Ishikawa (cell line): Measurements from ENCODE around the gene RAP1GAP2.
A peak's percentile ranks its signal among the peaks of the same experiment; 100 is the strongest.

Experiments used
- CEBPB ChIP-seq: IDR thresholded peaks from 2 replicates; pipeline ENCODE4 v1.6.1; 2012
- CREB1 ChIP-seq: IDR thresholded peaks from 2 replicates; pipeline ENCODE4 v1.6.1; 2012; ENCODE audit warnings: low read depth
- EGR1 ChIP-seq: IDR thresholded peaks from 2 replicates; pipeline ENCODE4 v1.6.1; 2012
- EP300 ChIP-seq: IDR thresholded peaks from 2 replicates; pipeline ENCODE4 v1.6.1; 2012; ENCODE audit warnings: borderline replicate concordance
- FOXM1 ChIP-seq: IDR thresholded peaks from 2 replicates; pipeline ENCODE4 v1.6.1; 2012; ENCODE audit warnings: low read depth, borderline replicate concordance
- NFIC ChIP-seq: IDR thresholded peaks from 2 replicates; pipeline ENCODE4 v1.6.1; 2012
- RAD21 ChIP-seq: IDR thresholded peaks from 2 replicates; pipeline ENCODE4 v1.6.1; 2012; ENCODE audit warnings: low read depth
- TAF1 ChIP-seq: IDR thresholded peaks from 2 replicates; pipeline ENCODE4 v1.6.1; 2012; ENCODE audit warnings: low read depth, mild to moderate bottlenecking
- TCF12 ChIP-seq: IDR thresholded peaks from 2 replicates; pipeline ENCODE4 v1.6.1; 2012; ENCODE audit warnings: low read depth
- TEAD4 ChIP-seq: IDR thresholded peaks from 2 replicates; pipeline ENCODE4 v1.6.1; 2012
- YY1 ChIP-seq: IDR thresholded peaks from 2 replicates; pipeline ENCODE4 v1.6.1; 2012; ENCODE audit warnings: low read depth
- ZBTB7A ChIP-seq: IDR thresholded peaks from 2 replicates; pipeline ENCODE4 v1.6.1; 2012; ENCODE audit warnings: low read depth
- TF ChIP-seq, protein P1 (sequence below): IDR thresholded peaks from 2 replicates; pipeline ENCODE4 v1.6.1; 2012
- TF ChIP-seq, protein P2 (sequence below): IDR thresholded peaks from 2 replicates; pipeline ENCODE4 v1.6.1; 2012; ENCODE audit warnings: low read depth, mild to moderate bottlenecking
- TF ChIP-seq, protein P3 (sequence below): IDR thresholded peaks from 2 replicates; pipeline ENCODE4 v1.6.1; 2012

The RAP1GAP2 gene

DNA sequence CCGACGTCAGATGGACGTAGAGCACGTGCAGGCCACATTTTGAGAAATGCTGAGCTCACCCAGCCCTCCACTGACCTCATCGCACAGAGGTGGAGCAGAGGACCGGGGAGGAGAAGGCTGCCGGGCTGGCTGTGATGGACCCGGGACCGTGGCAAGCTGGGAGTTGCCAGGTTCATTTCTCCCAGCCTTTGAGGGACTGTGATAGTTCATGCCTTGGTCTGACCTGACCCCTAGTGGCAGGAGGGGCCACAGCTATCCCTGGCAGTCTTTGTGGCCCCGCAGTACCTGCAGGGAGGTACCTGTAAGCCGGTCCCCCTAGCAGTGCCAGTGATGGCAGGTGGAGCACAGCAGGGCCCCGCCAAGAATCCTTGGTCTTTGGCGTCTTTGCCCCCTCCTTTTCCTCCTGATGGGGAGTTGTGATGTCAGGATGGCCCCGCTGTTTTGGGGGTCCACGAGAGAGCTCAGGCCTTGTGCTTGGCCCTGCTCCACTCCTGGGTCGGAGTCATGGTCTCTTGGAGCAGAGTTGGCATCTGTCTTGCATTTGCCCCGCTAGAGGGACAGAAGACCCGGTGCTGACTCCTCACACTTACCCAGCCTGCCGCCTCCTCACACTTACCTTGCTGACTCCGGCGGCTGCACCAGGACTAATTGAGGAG, 216.8 kb downstream of the RAP1GAP2 start:
- TF ChIP-seq, protein P1, sequence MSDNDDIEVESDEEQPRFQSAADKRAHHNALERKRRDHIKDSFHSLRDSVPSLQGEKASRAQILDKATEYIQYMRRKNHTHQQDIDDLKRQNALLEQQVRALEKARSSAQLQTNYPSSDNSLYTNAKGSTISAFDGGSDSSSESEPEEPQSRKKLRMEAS = no peak
- peak; percentile 95 for TF ChIP-seq RAD21

DNA sequence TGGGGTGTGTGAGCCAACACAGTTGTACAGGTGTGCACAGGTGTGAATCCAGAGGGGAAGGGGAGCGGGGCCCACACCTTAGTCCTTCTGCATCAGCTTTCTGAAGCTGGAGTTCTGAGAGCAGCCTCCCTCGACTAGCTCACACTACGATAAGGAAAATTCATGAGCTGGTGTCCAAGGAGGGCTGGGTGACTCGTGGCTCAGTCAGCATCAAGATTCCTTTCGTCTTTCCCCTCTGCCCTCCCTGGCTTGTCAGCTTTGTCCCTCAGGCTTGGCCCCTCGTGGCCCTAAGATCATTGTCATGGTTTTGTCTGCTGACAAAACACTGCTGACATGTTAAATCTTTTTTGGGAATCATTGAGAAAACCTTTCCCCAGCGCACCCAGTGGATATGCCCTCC, 219.7 kb downstream of the RAP1GAP2 start:
- TF ChIP-seq NFIC (no peak), RAD21 (no peak), TCF12 (no peak), EP300 (no peak), TAF1 (no peak), ZBTB7A (no peak), CEBPB (no peak), FOXM1 (no peak), YY1 (no peak), EGR1 (no peak), CREB1 (no peak), TEAD4 (no peak)
- TF ChIP-seq, protein P2, sequence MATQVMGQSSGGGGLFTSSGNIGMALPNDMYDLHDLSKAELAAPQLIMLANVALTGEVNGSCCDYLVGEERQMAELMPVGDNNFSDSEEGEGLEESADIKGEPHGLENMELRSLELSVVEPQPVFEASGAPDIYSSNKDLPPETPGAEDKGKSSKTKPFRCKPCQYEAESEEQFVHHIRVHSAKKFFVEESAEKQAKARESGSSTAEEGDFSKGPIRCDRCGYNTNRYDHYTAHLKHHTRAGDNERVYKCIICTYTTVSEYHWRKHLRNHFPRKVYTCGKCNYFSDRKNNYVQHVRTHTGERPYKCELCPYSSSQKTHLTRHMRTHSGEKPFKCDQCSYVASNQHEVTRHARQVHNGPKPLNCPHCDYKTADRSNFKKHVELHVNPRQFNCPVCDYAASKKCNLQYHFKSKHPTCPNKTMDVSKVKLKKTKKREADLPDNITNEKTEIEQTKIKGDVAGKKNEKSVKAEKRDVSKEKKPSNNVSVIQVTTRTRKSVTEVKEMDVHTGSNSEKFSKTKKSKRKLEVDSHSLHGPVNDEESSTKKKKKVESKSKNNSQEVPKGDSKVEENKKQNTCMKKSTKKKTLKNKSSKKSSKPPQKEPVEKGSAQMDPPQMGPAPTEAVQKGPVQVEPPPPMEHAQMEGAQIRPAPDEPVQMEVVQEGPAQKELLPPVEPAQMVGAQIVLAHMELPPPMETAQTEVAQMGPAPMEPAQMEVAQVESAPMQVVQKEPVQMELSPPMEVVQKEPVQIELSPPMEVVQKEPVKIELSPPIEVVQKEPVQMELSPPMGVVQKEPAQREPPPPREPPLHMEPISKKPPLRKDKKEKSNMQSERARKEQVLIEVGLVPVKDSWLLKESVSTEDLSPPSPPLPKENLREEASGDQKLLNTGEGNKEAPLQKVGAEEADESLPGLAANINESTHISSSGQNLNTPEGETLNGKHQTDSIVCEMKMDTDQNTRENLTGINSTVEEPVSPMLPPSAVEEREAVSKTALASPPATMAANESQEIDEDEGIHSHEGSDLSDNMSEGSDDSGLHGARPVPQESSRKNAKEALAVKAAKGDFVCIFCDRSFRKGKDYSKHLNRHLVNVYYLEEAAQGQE = no peak
- TF ChIP-seq, protein P1 = no peak
- TF ChIP-seq, protein P3, sequence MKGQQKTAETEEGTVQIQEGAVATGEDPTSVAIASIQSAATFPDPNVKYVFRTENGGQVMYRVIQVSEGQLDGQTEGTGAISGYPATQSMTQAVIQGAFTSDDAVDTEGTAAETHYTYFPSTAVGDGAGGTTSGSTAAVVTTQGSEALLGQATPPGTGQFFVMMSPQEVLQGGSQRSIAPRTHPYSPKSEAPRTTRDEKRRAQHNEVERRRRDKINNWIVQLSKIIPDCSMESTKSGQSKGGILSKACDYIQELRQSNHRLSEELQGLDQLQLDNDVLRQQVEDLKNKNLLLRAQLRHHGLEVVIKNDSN = no peak

DNA sequence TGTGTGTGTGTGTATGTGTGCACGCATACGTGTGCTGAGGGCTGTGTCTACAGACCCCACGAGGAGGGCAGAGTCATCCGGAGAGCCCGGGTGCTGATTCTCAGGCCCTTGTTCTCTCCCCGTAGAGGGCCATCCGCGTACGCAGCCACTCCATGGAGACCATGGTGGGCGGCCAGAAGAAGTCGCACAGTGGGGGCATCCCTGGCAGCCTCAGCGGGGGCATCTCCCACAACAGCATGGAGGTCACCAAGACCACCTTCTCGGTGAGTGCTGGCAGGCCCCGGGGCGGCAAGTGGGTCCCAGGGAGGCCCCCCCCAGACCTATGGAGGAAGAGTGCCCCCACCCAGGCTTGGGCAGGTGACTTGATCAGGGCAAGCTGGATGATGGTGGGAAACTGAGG, 221.7 kb downstream of the RAP1GAP2 start:
- no peak for TF ChIP-seq NFIC
- TF ChIP-seq, protein P3 = no peak
- no peak for TF ChIP-seq YY1
- no peak for TF ChIP-seq TAF1
- TF ChIP-seq, protein P1 = no peak
- no peak for TF ChIP-seq EP300
- no peak for TF ChIP-seq TEAD4
- TF ChIP-seq EGR1 = no peak
- TF ChIP-seq CREB1 = no peak
- TF ChIP-seq RAD21 = no peak
- no peak for TF ChIP-seq ZBTB7A
- TF ChIP-seq CEBPB = no peak
- TF ChIP-seq, protein P2 = no peak
- no peak for TF ChIP-seq TCF12
- TF ChIP-seq FOXM1 = no peak

DNA sequence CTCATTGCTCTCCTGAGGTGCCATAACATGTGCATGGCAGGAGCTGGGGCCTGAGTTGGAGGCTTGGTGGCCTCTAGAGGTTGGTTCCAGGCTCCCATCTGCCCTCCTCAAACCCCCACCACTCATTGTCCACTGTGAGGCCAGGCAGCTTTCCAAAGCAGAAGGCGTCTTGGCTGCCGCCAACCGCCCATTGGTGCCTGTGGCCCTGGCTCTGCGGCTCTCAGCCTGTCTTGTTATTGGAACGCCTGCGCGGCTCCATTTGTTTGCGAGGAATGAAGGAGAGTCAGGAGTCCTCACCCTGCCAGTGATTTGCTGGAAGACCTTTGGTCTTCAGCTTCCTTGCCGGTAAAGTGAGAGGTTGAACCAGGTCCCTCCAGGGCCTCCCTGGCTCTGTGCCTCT, 223.5 kb downstream of the RAP1GAP2 start:
- TF ChIP-seq CREB1 (no peak), TAF1 (no peak), FOXM1 (no peak)

DNA sequence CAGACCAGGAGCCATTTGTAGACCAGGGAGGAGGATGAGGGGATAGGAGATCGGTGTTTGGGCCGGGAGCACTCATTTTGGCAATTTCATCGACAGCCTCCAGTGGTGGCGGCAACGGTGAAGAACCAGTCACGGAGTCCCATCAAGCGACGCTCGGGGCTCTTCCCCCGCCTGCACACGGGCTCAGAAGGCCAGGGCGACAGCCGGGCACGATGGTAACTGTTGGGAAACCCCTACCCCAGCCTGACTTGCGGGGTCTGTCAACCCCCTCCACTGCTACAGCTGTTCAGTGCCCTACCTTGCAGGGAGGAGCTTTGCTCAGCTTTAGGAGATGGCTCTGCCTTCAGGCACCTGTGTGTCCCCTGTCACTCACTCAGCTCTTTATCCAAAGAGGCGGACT, 224.1 kb downstream of the RAP1GAP2 start:
- TF ChIP-seq TEAD4 = no peak
- no peak for TF ChIP-seq EP300
- no peak for TF ChIP-seq ZBTB7A
- TF ChIP-seq, protein P3 = no peak
- no peak for TF ChIP-seq CEBPB
- TF ChIP-seq, protein P1 = no peak
- no peak for TF ChIP-seq RAD21
- TF ChIP-seq YY1 = no peak
- no peak for TF ChIP-seq CREB1
- TF ChIP-seq NFIC = no peak
- TF ChIP-seq TAF1 = no peak
- no peak for TF ChIP-seq TCF12
- TF ChIP-seq, protein P2 = no peak
- TF ChIP-seq EGR1 = no peak
- no peak for TF ChIP-seq FOXM1
